Measurements from ENCODE around the gene SPOP.

Gene SPOP

GRCh38 chr17:49590874-49591273 is 87.0 kb downstream of the SPOP start:
- no peak overlapping the region for H3K4me2 ChIP-seq (ENCODE audit: insufficient read depth, low read length)
- no peaks in the 10 kb centered on the region for H3K79me2 ChIP-seq (ENCODE audit: insufficient read depth, low read length)
- no peak for DNase-seq
- H3K27ac ChIP-seq (ENCODE audit: low read length): no peak overlapping the region
- H3K9me3 ChIP-seq (ENCODE audit: insufficient read depth, low read length, severe bottlenecking): no peaks in the 10 kb centered on the region
- H3K9ac ChIP-seq (ENCODE audit: low read depth, low read length): no peak overlapping the region
- TF ChIP-seq CTCF (IDR thresholded peaks at IDR 0.05; ENCODE audit: borderline replicate concordance, extremely low read depth, low read length, poor library complexity, severe bottlenecking): no peak
- TF ChIP-seq EZH2 (IDR thresholded peaks at IDR 0.05; ENCODE audit: borderline replicate concordance, low read depth, low read length, severe bottlenecking): no peak
- H3K27me3 ChIP-seq (ENCODE audit: insufficient read depth, low read length, poor library complexity): no peaks in the 10 kb centered on the region
- no peak overlapping the region for H2AFZ ChIP-seq (ENCODE audit: low read depth, low read length)
- H4K20me1 ChIP-seq (ENCODE audit: insufficient read depth, low read length): no peaks in the 10 kb centered on the region
- no peak overlapping the region for H3K4me3 ChIP-seq (ENCODE audit: low read depth in 1 of 2, low read length in 2 of 2)
- H3K4me1 ChIP-seq (ENCODE audit: insufficient read depth, low read length): no peaks in the 10 kb centered on the region
- no peak for ATAC-seq (ENCODE audit: insufficient read depth, low read depth)
- H3K36me3 ChIP-seq (ENCODE audit: insufficient read depth, low read length): peaks cover 12% of the 10 kb centered on the region; the same call in 1 of the 2 replicates

- H3K9ac ChIP-seq (ENCODE audit: low read depth, low read length): no peak overlapping the region
- no peak overlapping the region for H3K4me2 ChIP-seq (ENCODE audit: insufficient read depth, low read length)
- H3K27ac ChIP-seq (ENCODE audit: low read length): no peak overlapping the region
- no peaks in the 10 kb centered on the region for H3K4me1 ChIP-seq (ENCODE audit: insufficient read depth, low read length)
- DNase-seq: no peak
- H3K4me3 ChIP-seq (ENCODE audit: low read depth in 1 of 2, low read length in 2 of 2): no peak overlapping the region
- no peaks in the 10 kb centered on the region for H3K27me3 ChIP-seq (ENCODE audit: insufficient read depth, low read length, poor library complexity)
- no peaks in the 10 kb centered on the region for H4K20me1 ChIP-seq (ENCODE audit: insufficient read depth, low read length)
- no peak for TF ChIP-seq CTCF (IDR thresholded peaks at IDR 0.05; ENCODE audit: borderline replicate concordance, extremely low read depth, low read length, poor library complexity, severe bottlenecking)
- no peak for TF ChIP-seq EZH2 (IDR thresholded peaks at IDR 0.05; ENCODE audit: borderline replicate concordance, low read depth, low read length, severe bottlenecking)
- ATAC-seq (ENCODE audit: insufficient read depth, low read depth): no peak
- H3K79me2 ChIP-seq (ENCODE audit: insufficient read depth, low read length): no peaks in the 10 kb centered on the region
- H2AFZ ChIP-seq (ENCODE audit: low read depth, low read length): no peak overlapping the region
- H3K9me3 ChIP-seq (ENCODE audit: insufficient read depth, low read length, severe bottlenecking): no peaks in the 10 kb centered on the region
- H3K36me3 ChIP-seq (ENCODE audit: insufficient read depth, low read length): peaks cover 6% of the 10 kb centered on the region; the same call in 1 of the 2 replicates
Measured at GRCh38 chr17:49589577-49589927, 88.3 kb downstream of the SPOP start.

GRCh38 chr17:49588726-49589576 is 88.9 kb downstream of the SPOP start:
- Histone ChIP-seq H3K4me1 (ENCODE audit: insufficient read depth, low read length) (no peaks in the 10 kb centered on the region), H3K79me2 (ENCODE audit: insufficient read depth, low read length) (no peaks in the 10 kb centered on the region), H4K20me1 (ENCODE audit: insufficient read depth, low read length) (no peaks in the 10 kb centered on the region), H3K4me3 (ENCODE audit: low read depth in 1 of 2, low read length in 2 of 2) (no peak overlapping the region), H3K4me2 (ENCODE audit: insufficient read depth, low read length) (no peak overlapping the region), H3K9ac (ENCODE audit: low read depth, low read length) (no peak overlapping the region), H2AFZ (ENCODE audit: low read depth, low read length) (no peak overlapping the region), H3K27me3 (ENCODE audit: insufficient read depth, low read length, poor library complexity) (no peaks in the 10 kb centered on the region), H3K27ac (ENCODE audit: low read length) (no peak overlapping the region), H3K9me3 (ENCODE audit: insufficient read depth, low read length, severe bottlenecking) (no peaks in the 10 kb centered on the region), H3K36me3 (ENCODE audit: insufficient read depth, low read length) (0 out of 2 replicates have a peak, but pooled peaks cover 3% of the 10 kb centered on the region)
- TF ChIP-seq EZH2 (IDR thresholded peaks at IDR 0.05; ENCODE audit: borderline replicate concordance, low read depth, low read length, severe bottlenecking) (no peak), CTCF (IDR thresholded peaks at IDR 0.05; ENCODE audit: borderline replicate concordance, extremely low read depth, low read length, poor library complexity, severe bottlenecking) (no peak)
- DNase-seq (no peak), ATAC-seq (ENCODE audit: insufficient read depth, low read depth) (no peak)
